KOPT-K1 (cell line): ENCODE results near the gene ZNF526.

Experiments used
- H3K27ac ChIP-seq: fragments of 200-600 bp; sonication (generic); 2 replicates; pipeline ENCODE4 v1.5.1; 2016; ENCODE audit warnings: antibody characterized with exemption, mild to moderate bottlenecking, low read depth, low read length; ENCODE audit not compliant: poor library complexity, severe bottlenecking
- H3K36me3 ChIP-seq: fragments of 200-600 bp; sonication (generic); 2 replicates; pipeline ENCODE4 v1.5.1; 2017; ENCODE audit warnings: antibody characterized with exemption, mild to moderate bottlenecking, low read length, moderate library complexity; ENCODE audit not compliant: insufficient read depth
- H3K9me3 ChIP-seq: fragments of 200-600 bp; sonication (generic); 2 replicates; pipeline ENCODE4 v1.5.1; 2017; ENCODE audit warnings: antibody characterized with exemption, low read length, mild to moderate bottlenecking; ENCODE audit not compliant: insufficient read depth, poor library complexity, severe bottlenecking

ZNF526 gene

DNA sequence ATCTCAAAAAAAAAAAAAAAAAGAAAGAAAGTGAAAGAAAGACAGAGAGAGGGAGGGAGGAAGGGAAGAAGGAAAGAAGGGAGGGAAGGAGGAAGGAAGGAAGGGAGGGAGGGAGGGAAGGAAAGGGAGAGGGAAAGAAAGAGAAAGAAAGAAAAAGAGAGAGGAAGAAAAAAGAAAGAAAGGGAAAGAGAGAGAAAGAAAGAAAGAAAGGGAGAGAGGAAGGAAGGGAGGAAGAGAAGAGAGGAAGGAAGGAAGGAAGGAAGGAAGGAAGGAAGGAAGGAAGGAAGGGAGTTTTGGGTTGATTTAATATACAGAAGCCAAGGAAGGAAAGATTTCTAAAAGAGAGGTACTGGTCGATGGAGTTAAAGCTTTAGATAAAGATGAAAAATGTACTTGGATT, 31.4 kb upstream of the ZNF526 start:
- no peaks in the 10 kb centered on the region for H3K36me3 ChIP-seq
- H3K27ac ChIP-seq, result no peak overlapping the region
- H3K9me3 ChIP-seq, result peaks cover 6% of the 10 kb centered on the region

GRCh38 chr19:42189133-42189532, 31.0 kb upstream of the ZNF526 start:
- peaks cover 7% of the 10 kb centered on the region for H3K9me3 ChIP-seq

DNA sequence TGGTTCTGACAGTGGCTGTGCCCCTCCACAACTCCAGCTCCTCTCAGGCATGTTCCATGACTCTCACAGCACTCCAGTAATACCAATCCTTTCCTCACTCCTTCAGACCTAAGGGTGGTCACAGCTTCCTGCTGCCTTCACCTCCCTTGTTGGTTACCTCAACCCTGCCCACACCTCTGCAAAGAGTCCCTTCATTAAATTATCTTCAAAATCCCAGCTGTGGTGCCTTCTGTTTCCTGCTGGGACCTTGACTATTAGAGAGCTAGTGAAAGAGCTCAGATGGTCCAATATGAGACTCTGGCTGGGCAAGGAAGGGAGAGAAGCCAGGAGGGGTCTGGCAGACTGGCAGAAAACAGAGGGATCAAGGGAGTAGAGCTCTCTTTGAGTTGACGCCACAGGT, 28.8 kb upstream of the ZNF526 start:
- Histone ChIP-seq H3K27ac (no peak overlapping the region), H3K36me3 (no peaks in the 10 kb centered on the region), H3K9me3 (peaks cover 7% of the 10 kb centered on the region)

More at GRCh38 chr19:42189133-42189532, 31.0 kb upstream of the ZNF526 start:
- H3K36me3 ChIP-seq, result no peaks in the 10 kb centered on the region
- H3K27ac ChIP-seq, result no peak overlapping the region

DNA sequence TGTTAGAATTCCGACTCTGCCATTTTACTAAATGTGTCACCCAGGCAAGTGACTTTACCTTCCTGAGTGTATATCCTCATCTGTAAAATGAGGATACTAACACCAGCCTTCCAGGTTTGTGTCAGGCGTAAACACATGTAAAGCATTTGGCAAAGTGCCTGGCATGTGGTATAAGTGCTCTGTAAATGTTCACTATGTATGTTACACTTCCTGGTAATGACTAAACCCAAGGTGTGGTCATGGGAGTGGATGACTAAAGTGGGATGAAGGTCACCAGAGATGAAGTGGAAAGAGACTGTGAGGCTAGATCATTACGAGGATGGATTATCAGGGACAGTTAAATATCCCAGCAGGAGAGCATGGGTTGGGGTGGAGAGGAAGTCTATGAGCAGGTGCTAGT, 28.3 kb upstream of the ZNF526 start:
- Histone ChIP-seq H3K27ac (no peak overlapping the region), H3K36me3 (no peaks in the 10 kb centered on the region), H3K9me3 (peaks cover 7% of the 10 kb centered on the region)

DNA sequence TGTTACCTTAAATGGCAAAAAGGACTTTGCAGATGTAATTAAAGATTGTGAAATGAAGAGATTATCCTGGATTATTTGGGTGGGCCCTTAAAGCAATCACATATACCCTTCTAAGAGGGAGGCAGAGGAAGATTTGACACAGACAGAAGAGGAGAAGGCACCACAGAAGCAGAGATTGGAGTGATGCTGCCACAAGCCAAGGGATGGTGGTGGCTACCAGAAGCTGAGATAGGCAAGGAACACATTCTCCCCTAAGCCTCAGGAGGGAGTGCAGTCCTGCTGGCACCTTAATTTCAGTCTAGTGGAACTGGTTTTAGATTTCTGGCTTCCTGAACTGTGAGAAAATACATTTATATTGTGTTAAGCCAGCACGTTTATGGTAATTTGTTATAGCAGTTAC, 26.8 kb upstream of the ZNF526 start:
- Histone ChIP-seq H3K27ac (no peak overlapping the region), H3K9me3 (peaks cover 7% of the 10 kb centered on the region), H3K36me3 (peaks cover 3% of the 10 kb centered on the region; the same call in 1 of the 2 replicates)

GRCh38 chr19:42193706-42194105, 26.4 kb upstream of the ZNF526 start:
- Histone ChIP-seq H3K9me3 (peaks cover 7% of the 10 kb centered on the region), H3K27ac (no peak overlapping the region), H3K36me3 (peaks cover 4% of the 10 kb centered on the region; the same call in 1 of the 2 replicates)

GRCh38 chr19:42196011-42197001, 23.8 kb upstream of the ZNF526 start:
- Histone ChIP-seq H3K27ac (no peak overlapping the region), H3K9me3 (peaks cover 7% of the 10 kb centered on the region), H3K36me3 (peaks cover 4% of the 10 kb centered on the region; the same call in 1 of the 2 replicates)

GRCh38 chr19:42197375-42197817, 22.7 kb upstream of the ZNF526 start:
- Histone ChIP-seq H3K36me3 (peaks cover 9% of the 10 kb centered on the region; the same call in 1 of the 2 replicates), H3K9me3 (peaks cover 7% of the 10 kb centered on the region), H3K27ac (peak overlapping the region; percentile 34)

DNA sequence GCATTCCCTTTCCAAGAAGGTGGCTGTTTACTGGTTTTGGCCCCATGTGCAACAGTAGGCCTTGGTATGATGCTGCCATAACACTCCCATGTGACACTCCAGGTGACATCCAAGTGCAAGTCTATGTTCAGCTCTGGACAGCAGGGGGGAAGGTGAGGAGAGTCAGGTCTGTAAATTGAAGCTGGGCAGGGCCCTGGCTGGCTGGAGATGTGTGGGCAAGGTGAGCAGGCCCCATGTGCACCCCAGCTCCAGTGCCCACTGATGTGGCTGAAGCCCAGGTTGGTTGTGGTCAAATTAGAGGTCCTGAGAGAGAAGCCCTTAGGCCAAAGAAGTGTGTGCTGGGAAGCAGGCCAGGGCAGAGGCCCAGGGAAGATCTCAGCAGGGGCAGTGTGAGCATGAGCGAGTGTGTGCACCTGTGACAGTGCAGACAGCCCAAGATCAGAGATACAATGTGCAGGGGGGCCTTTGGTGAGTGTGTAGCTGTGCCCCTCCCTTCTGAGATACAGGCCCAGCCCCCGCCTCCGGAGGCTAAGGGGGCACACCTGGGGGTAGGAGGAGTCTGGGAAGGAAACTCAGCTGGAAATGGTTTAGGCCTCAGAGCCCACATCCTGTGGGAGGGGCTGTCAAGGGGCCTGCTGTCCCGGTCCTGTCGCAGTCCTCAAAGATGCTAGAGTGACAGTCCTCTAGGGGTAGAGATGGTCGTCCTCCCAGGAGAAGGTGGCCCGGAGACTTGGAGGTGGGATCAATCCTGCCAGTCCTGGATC, 21.3 kb upstream of the ZNF526 start:
- Histone ChIP-seq H3K9me3 (no peaks in the 10 kb centered on the region), H3K36me3 (peaks cover 21% of the 10 kb centered on the region; the same call in 1 of the 2 replicates), H3K27ac (peak overlapping the region; percentile 90)

GRCh38 chr19:42199440-42200115, 20.5 kb upstream of the ZNF526 start:
- Histone ChIP-seq H3K9me3 (no peaks in the 10 kb centered on the region), H3K36me3 (peaks cover 28% of the 10 kb centered on the region; the same call in 1 of the 2 replicates), H3K27ac (peak overlapping the region; percentile 90)

DNA sequence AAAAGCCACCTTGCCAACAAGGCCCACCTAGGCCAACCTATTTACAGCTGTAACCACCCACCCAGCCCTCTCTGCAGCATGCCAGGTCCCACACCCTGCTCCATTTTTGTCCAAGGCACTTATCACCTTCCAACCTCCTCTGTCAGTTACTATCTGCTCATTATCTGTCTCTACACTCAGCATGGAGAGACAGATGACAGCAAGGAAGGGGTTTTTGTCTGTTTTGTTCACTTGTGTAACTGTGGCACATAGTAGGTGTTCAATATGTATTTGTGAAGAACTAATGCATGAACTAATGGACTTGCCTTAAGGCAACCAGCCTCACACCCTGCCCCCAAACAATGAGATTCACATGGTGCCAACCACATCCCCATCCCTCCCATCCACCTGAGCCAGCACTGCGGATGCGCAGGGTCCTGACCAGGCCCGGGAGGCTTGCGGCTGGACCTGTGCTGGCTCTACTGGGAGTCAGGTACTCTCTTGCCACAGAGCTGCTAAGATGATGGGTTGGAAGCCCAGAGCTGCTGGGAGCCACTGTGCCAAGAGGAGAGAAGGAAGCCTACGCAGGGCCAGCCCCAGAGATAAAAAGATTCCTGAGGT, 19.9 kb upstream of the ZNF526 start:
- H3K36me3 ChIP-seq, result peaks cover 34% of the 10 kb centered on the region; the same call in 1 of the 2 replicates
- H3K27ac ChIP-seq, result peak overlapping the region; percentile 90
- H3K9me3 ChIP-seq, result no peaks in the 10 kb centered on the region

DNA sequence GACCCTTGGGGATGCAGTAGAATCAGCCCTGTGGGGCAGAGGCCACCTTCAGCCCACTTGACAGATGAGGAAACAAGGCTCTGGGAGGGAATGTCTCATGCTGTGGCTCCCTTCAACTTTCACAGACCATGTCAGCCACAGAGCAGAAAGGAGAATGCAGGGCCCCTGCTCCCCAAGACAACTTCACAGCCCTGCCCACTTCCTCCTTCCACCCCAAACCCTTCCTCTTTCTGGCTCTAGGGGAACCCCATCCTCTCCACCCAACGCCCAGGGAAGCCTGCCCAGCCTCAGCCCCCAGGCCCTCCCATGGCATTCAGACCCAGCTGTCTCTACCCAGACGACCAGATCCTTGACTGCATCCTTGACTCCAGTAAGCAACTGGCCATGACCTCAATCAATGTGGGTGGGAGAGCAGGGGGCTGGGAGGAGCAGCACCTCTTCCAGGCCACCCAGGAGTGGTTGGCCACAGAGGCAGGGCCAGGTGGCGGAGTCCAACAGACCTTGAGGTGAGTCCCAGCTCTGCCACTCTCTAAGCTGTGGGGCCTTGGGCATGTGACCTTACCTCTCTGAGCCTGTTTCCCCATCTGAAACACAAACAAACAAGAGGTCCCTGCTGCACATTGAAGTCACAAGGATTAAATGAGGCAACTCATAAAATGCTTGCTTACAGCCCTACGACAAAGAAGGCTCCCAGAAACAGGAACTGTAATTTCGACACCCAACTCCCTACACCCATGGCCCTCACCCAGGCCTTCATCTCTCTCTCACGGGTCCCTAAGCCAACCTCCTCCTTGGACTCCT, 18.4 kb upstream of the ZNF526 start:
- Histone ChIP-seq H3K27ac (peak overlapping the region; percentile 90), H3K9me3 (no peaks in the 10 kb centered on the region), H3K36me3 (peaks cover 49% of the 10 kb centered on the region)

DNA sequence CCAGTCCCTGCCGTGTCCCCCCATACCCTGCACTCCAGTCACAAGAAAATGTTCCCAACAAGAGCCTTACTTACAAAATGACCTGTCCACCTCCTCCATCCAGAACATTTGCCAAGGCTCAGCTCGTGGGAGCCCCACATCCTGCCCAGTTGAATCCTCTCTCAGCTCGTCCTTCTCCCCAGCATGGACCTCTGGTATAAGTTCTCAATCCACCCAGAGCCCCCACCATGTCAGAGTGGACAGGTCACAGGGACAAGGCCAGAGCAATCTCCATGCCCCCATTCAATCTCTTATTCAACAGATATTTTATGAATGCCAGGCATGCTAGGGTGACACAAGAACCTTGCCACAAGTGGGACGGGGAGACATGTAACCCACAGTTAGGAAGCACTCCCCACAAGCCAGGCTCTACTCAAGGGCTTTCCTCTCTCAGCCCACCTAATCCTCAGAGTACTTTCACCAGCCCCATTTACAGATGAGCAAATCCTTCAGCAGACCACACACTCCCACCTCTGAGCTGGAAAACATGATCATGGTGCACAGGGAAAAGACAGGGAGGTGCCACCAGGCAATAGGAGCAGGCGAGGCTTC, 17.7 kb upstream of the ZNF526 start:
- Histone ChIP-seq H3K27ac (peak overlapping the region; percentile 90), H3K36me3 (peaks cover 56% of the 10 kb centered on the region)

More for the DNA sequence above, 17.7 kb upstream of the ZNF526 start:
- H3K9me3 ChIP-seq, result no peaks in the 10 kb centered on the region
